IMR-90 (cell line): ENCODE data around the gene UVSSA. TPM values are rescaled to one million over a fixed set of nuclear protein-coding genes. Genes with fewer than 3 reads are reported as not detected.

Source experiments
- ATAC-seq: fragments of 200-7000 bp; cut with Tn5 transposase; 2 replicates; pipeline ENCODE4 v1.9.1; 2020; ENCODE audit warnings: low read depth, mild to moderate bottlenecking, moderate library complexity
- BruUV-seq: library from RNA; stranded (reverse); fragments of 400-500 nt; replicated peaks from 2 replicates; lab custom pipeline; 2021; lab: Mats Ljungman, UMichigan
- CTCF ChIA-PET: fragments of 300-600 bp; formaldehyde crosslinking; extraction: SDS; loops from one replicate; lab custom pipeline; 2021; ENCODE audit warnings: antibody characterized with exemption; lab: Yijun Ruan, JAX
- POLR2A ChIA-PET: fragments of 300-600 bp; sonication (Branson Sonifier 250); formaldehyde crosslinking; loops from one replicate; lab custom pipeline; 2022; ENCODE audit warnings: antibody characterized with exemption; ENCODE audit not compliant: unreplicated experiment; lab: Charles Lee
- DNase-seq: peaks from one replicate; pipeline ENCODE4 v3.0.0; 2013
- H2AFZ ChIP-seq: replicated peaks from 2 replicates; pipeline ENCODE3; 2013; ENCODE audit warnings: low read length, mild to moderate bottlenecking; ENCODE audit not compliant: poor library complexity
- H2AK5ac ChIP-seq: 2 replicates; pipeline ENCODE4 v1.6.1; 2013; ENCODE audit warnings: low read depth, low read length, inconsistent platforms
- H2AK9ac ChIP-seq: replicated peaks from 2 replicates; pipeline ENCODE3; 2013; ENCODE audit warnings: mild to moderate bottlenecking, low read depth, low read length, moderate library complexity; ENCODE audit not compliant: poor library complexity
- H2BK120ac ChIP-seq: 2 replicates; pipeline ENCODE4 v1.6.1; 2013; ENCODE audit warnings: low read depth, low read length, inconsistent platforms
- H2BK15ac ChIP-seq: 3 replicates; pipeline ENCODE4 v1.6.1; 2013; ENCODE audit warnings: low read depth, low read length, inconsistent platforms
- H2BK20ac ChIP-seq: 2 replicates; pipeline ENCODE4 v1.6.1; 2013; ENCODE audit warnings: low read depth, mild to moderate bottlenecking, inconsistent platforms, low read length, moderate library complexity
- H2BK5ac ChIP-seq: 2 replicates; pipeline ENCODE4 v1.6.1; 2013; ENCODE audit warnings: mild to moderate bottlenecking, low read depth, low read length, inconsistent platforms; ENCODE audit not compliant: poor library complexity, severe bottlenecking
- H3K14ac ChIP-seq: replicated peaks from 2 replicates; pipeline ENCODE4 v1.6.1; 2013; ENCODE audit warnings: low read depth, low read length, inconsistent platforms
- H3K18ac ChIP-seq: 2 replicates; pipeline ENCODE4 v1.6.1; 2013; ENCODE audit warnings: low read depth, low read length, control low read depth
- H3K23ac ChIP-seq: 2 replicates; pipeline ENCODE4 v1.6.1; 2013; ENCODE audit warnings: low read depth, low read length, inconsistent platforms
- H3K27ac ChIP-seq: 2 replicates; pipeline ENCODE4 v1.5.1; 2013; ENCODE audit warnings: mild to moderate bottlenecking, control low read depth, low read length; ENCODE audit not compliant: insufficient read depth
- H3K27me3 ChIP-seq: 2 replicates; pipeline ENCODE4 v1.6.1; 2013; ENCODE audit warnings: low read length; ENCODE audit not compliant: control insufficient read depth, insufficient read depth
- H3K36me3 ChIP-seq: 2 replicates; pipeline ENCODE4 v1.6.1; 2013; ENCODE audit warnings: low read length, mixed read lengths; ENCODE audit not compliant: control insufficient read depth, insufficient read depth
- H3K4ac ChIP-seq: 2 replicates; pipeline ENCODE4 v1.6.1; 2013; ENCODE audit warnings: low read depth, low read length, inconsistent platforms
- H3K4me1 ChIP-seq: 2 replicates; pipeline ENCODE4 v1.6.1; 2013; ENCODE audit warnings: low read length, mixed read lengths; ENCODE audit not compliant: control insufficient read depth, insufficient read depth
- H3K4me2 ChIP-seq: 2 replicates; pipeline ENCODE4 v1.6.1; 2013; ENCODE audit warnings: low read depth, mild to moderate bottlenecking, control low read depth, low read length, moderate library complexity
- H3K4me3 ChIP-seq: 2 replicates; pipeline ENCODE4 v1.5.1; 2013; ENCODE audit warnings: low read depth, mild to moderate bottlenecking, control low read depth, low read length, moderate library complexity; ENCODE audit not compliant: insufficient read depth
- H3K56ac ChIP-seq: 2 replicates; pipeline ENCODE4 v1.6.1; 2013; ENCODE audit warnings: low read length, inconsistent platforms; ENCODE audit not compliant: insufficient read depth; ENCODE audit errors: extremely low read depth
- H3K79me1 ChIP-seq, 2 experiments: 2 replicates each; pipeline ENCODE4 v1.6.1; 2013; ENCODE audit warnings: low read length in 2 of 2, inconsistent platforms in 1 of 2, low read depth in 1 of 2
- H3K9ac ChIP-seq: 2 replicates; pipeline ENCODE4 v1.6.1; 2013; ENCODE audit warnings: low read depth, low read length, control low read depth
- H3K9me1 ChIP-seq: 2 replicates; pipeline ENCODE4 v1.6.1; 2013; ENCODE audit warnings: low read length, inconsistent platforms; ENCODE audit not compliant: insufficient read depth
- H3K9me3 ChIP-seq: 2 replicates; pipeline ENCODE4 v1.6.1; 2013; ENCODE audit warnings: low read length; ENCODE audit not compliant: control insufficient read depth, insufficient read depth
- H4K20me1 ChIP-seq: 2 replicates; pipeline ENCODE4 v1.6.1; 2013; ENCODE audit warnings: low read length, inconsistent platforms; ENCODE audit not compliant: insufficient read depth
- H4K5ac ChIP-seq: 2 replicates; pipeline ENCODE4 v1.6.1; 2013; ENCODE audit warnings: mild to moderate bottlenecking, low read depth, low read length, control low read depth
- H4K8ac ChIP-seq, 2 experiments: 2 replicates each; pipeline ENCODE4 v1.6.1; 2013; ENCODE audit warnings: low read depth in 2 of 2, low read length in 2 of 2, control low read depth in 1 of 2, inconsistent platforms in 1 of 2
- H4K91ac ChIP-seq: 2 replicates; pipeline ENCODE4 v1.6.1; 2013; ENCODE audit warnings: low read depth, low read length, inconsistent platforms; ENCODE audit not compliant: insufficient read depth
- BHLHE40 ChIP-seq: fragments of 150-350 bp; IDR thresholded peaks from 2 replicates; pipeline ENCODE4 v1.6.1; 2016; ENCODE audit warnings: mild to moderate bottlenecking, low read depth, low read length
- CEBPB ChIP-seq: IDR thresholded peaks from 2 replicates; pipeline ENCODE4 v1.6.1; 2012; ENCODE audit warnings: low read depth, low read length, improper control_type of control experiment
- CHD1 ChIP-seq: IDR thresholded peaks from 2 replicates; pipeline ENCODE4 v1.6.1; 2012; ENCODE audit warnings: low read depth, low read length, improper control_type of control experiment
- CTCF ChIP-seq: conservative IDR thresholded peaks from 2 replicates; pipeline ENCODE4 v1.5.1; 2012; ENCODE audit warnings: mild to moderate bottlenecking, low read depth, low read length, improper control_type of control experiment
- ELK1 ChIP-seq: fragments of 150-350 bp; IDR thresholded peaks from 2 replicates; pipeline ENCODE4 v1.6.1; 2016; ENCODE audit warnings: low read depth, mild to moderate bottlenecking, low read length, moderate library complexity, borderline replicate concordance
- FOS ChIP-seq: fragments of 150-350 bp; IDR thresholded peaks from 2 replicates; pipeline ENCODE4 v1.6.1; 2016; ENCODE audit warnings: low read depth, low read length
- MAFK ChIP-seq: IDR thresholded peaks from 2 replicates; pipeline ENCODE4 v1.6.1; 2012; ENCODE audit warnings: low read depth, low read length, improper control_type of control experiment
- MAZ ChIP-seq: IDR thresholded peaks from 2 replicates; pipeline ENCODE4 v1.6.1; 2012; ENCODE audit warnings: low read depth, mild to moderate bottlenecking, low read length, improper control_type of control experiment, moderate library complexity, borderline replicate concordance
- MXI1 ChIP-seq: IDR thresholded peaks from 2 replicates; pipeline ENCODE4 v1.6.1; 2012; ENCODE audit warnings: low read depth, mild to moderate bottlenecking, low read length, moderate library complexity, borderline replicate concordance
- NFE2L2 ChIP-seq: fragments of 150-350 bp; IDR thresholded peaks from 2 replicates; pipeline ENCODE4 v1.6.1; 2016; ENCODE audit warnings: low read depth, mild to moderate bottlenecking, low read length
- POLR2A ChIP-seq: IDR thresholded peaks from 2 replicates; pipeline ENCODE4 v1.6.1; 2012; ENCODE audit warnings: mild to moderate bottlenecking, low read depth, low read length
- RAD21 ChIP-seq: IDR thresholded peaks from 2 replicates; pipeline ENCODE4 v1.6.1; 2012; ENCODE audit warnings: low read length, improper control_type of control experiment
- RCOR1 ChIP-seq: IDR thresholded peaks from 2 replicates; pipeline ENCODE4 v1.6.1; 2012; ENCODE audit warnings: mild to moderate bottlenecking, low read length, improper control_type of control experiment; ENCODE audit not compliant: insufficient replicate concordance
- RFX5 ChIP-seq: IDR thresholded peaks from 2 replicates; pipeline ENCODE4 v1.8.0; 2012; ENCODE audit warnings: low read depth, mild to moderate bottlenecking, low read length, moderate library complexity
- SMC3 ChIP-seq: fragments of 150-350 bp; IDR thresholded peaks from 2 replicates; pipeline ENCODE4 v1.6.1; 2016; ENCODE audit warnings: low read depth, mild to moderate bottlenecking, antibody characterized with exemption, low read length, moderate library complexity
- USF2 ChIP-seq: fragments of 150-350 bp; IDR thresholded peaks from 2 replicates; pipeline ENCODE4 v1.6.1; 2017; ENCODE audit warnings: mild to moderate bottlenecking, antibody characterized with exemption, low read length, low read depth
- WGBS, 2 experiments: methylation state at CpG; one replicate each; pipeline versions ENCODE4 v1.1.5 to v1.1.7; 2013; ENCODE audit warnings: missing lambda C conversion rate in 2 of 2; ENCODE audit not compliant: insufficient read length in 1 of 2; ENCODE audit errors: extremely low coverage in 2 of 2; 5-methylcytosine and 5-hydroxymethylcytosine counted together
- dilution Hi-C: fragments of 300-500 bp; cut with HindIII; formaldehyde crosslinking; loops from one replicate; pipeline ENCODE4 v1.14.3; 2018; ENCODE audit warnings: low sequenced_read_pairs; ENCODE audit not compliant: unreplicated experiment
- in situ Hi-C: fragments of 300-500 bp; cut with MboI; formaldehyde crosslinking; loops from 3 replicates; pipeline ENCODE4 v1.14.3; 2019; ENCODE audit warnings: low sequenced_read_pairs, inconsistent platforms, mixed read lengths
- intact Hi-C: fragments of 100-400 bp; cut with micrococcal nuclease; formaldehyde crosslinking; loops from 2 replicates; pipeline ENCODE4 v1.10.0; 2022
- polyA plus RNA-seq, 3 experiments: library from polyadenylated mRNA; depleted of rRNA; stranded (reverse); fragments of >200 nt; gene quantifications; 2 replicates each; pipeline ENCODE4 v1.2.3, GENCODE V29; 2012; ENCODE audit warnings: low replicate concordance in 1 of 3
- total RNA-seq: library from RNA; depleted of rRNA; stranded (reverse); fragments of >200 nt; gene quantifications from 2 replicates; pipeline ENCODE4 v1.2.3, GENCODE V29; 2012

UVSSA gene
- total and polyA plus RNA-seq, 2 of the 4 experiments (the other 2 are of a cell fraction), result 1.4 to 8.4 TPM

GRCh38 chr4:1326751-1327525, 20.1 kb upstream of the UVSSA start:
- intact Hi-C loops (no loop called here), in situ Hi-C loops (no loop called here), dilution Hi-C loops (no loop called here)
- no peak overlapping the region for H3K56ac ChIP-seq
- H3K4ac ChIP-seq, result no peak overlapping the region
- H3K9me3 ChIP-seq, result peaks cover 6% of the 10 kb centered on the region
- H4K20me1 ChIP-seq, result peaks cover 27% of the 10 kb centered on the region
- WGBS, 2 experiments, result 98% methylated on average over 20 of the region's 30 CpGs; no CpG with 5 or more reads in 1 of the 2 experiments
- H3K36me3 ChIP-seq, result peaks cover 74% of the 10 kb centered on the region
- DNase-seq (no peak), ATAC-seq (no peak)
- H2BK20ac ChIP-seq, result no peak overlapping the region
- H3K18ac ChIP-seq, result no peak overlapping the region
- CTCF ChIA-PET, result no interaction called here
- no peak overlapping the region for H4K5ac ChIP-seq
- H3K9me1 ChIP-seq, result no peaks in the 10 kb centered on the region
- BruUV-seq, result no TSS peak
- no peak overlapping the region for H3K4me3 ChIP-seq
- H3K4me2 ChIP-seq, result no peak overlapping the region
- H3K14ac ChIP-seq, result no peak overlapping the region
- H4K91ac ChIP-seq, result no peak overlapping the region
- no peaks in the 10 kb centered on the region for H3K27me3 ChIP-seq
- TF ChIP-seq MXI1 (no peak), MAFK (no peak), NFE2L2 (no peak), POLR2A (no peak), RAD21 (no peak), MAZ (no peak), CTCF (no peak), RFX5 (no peak), CEBPB (no peak), RCOR1 (no peak), SMC3 (no peak), BHLHE40 (no peak), FOS (no peak), ELK1 (no peak), USF2 (no peak), CHD1 (no peak)
- H2BK120ac ChIP-seq, result no peak overlapping the region
- peaks cover 35 to 65% of the 10 kb centered on the region in 2 experiments for H3K79me1 ChIP-seq
- no peak overlapping the region for H3K27ac ChIP-seq
- POLR2A ChIA-PET, result no interaction called here
- H3K4me1 ChIP-seq, result no peaks in the 10 kb centered on the region; the same call in 1 of the 2 replicates
- no peak overlapping the region for H2BK15ac ChIP-seq
- no peak overlapping the region for H2AK9ac ChIP-seq
- no peak overlapping the region for H3K9ac ChIP-seq
- H2AK5ac ChIP-seq, result no peak overlapping the region
- no peak overlapping the region for H2AFZ ChIP-seq
- H3K23ac ChIP-seq, result no peak overlapping the region
- H2BK5ac ChIP-seq, result no peak overlapping the region
- no peak overlapping the region for H4K8ac ChIP-seq
